IMR-90 (cell line): ENCODE results near the gene TMA7. TPM values are rescaled to one million over a fixed set of nuclear protein-coding genes. Genes with fewer than 3 reads are reported as not detected.

ENCODE experiments used
- ATAC-seq: fragments of 200-7000 bp; cut with Tn5 transposase; 2 replicates; pipeline ENCODE4 v1.9.1; 2020; ENCODE audit warnings: low read depth, mild to moderate bottlenecking, moderate library complexity
- BruUV-seq: library from RNA; stranded (reverse); fragments of 400-500 nt; replicated peaks from 2 replicates; lab custom pipeline; 2021; lab: Mats Ljungman, UMichigan
- CTCF ChIA-PET: fragments of 300-600 bp; formaldehyde crosslinking; extraction: SDS; loops from one replicate; lab custom pipeline; 2021; ENCODE audit warnings: antibody characterized with exemption; lab: Yijun Ruan, JAX
- POLR2A ChIA-PET: fragments of 300-600 bp; sonication (Branson Sonifier 250); formaldehyde crosslinking; loops from one replicate; lab custom pipeline; 2022; ENCODE audit warnings: antibody characterized with exemption; ENCODE audit not compliant: unreplicated experiment; lab: Charles Lee
- DNase-seq: peaks from one replicate; pipeline ENCODE4 v3.0.0; 2013
- H2AFZ ChIP-seq: replicated peaks from 2 replicates; pipeline ENCODE3; 2013; ENCODE audit warnings: low read length, mild to moderate bottlenecking; ENCODE audit not compliant: poor library complexity
- H2AK5ac ChIP-seq: 2 replicates; pipeline ENCODE4 v1.6.1; 2013; ENCODE audit warnings: low read depth, low read length, inconsistent platforms
- H2AK9ac ChIP-seq: replicated peaks from 2 replicates; pipeline ENCODE3; 2013; ENCODE audit warnings: mild to moderate bottlenecking, low read depth, low read length, moderate library complexity; ENCODE audit not compliant: poor library complexity
- H2BK120ac ChIP-seq: 2 replicates; pipeline ENCODE4 v1.6.1; 2013; ENCODE audit warnings: low read depth, low read length, inconsistent platforms
- H2BK15ac ChIP-seq: 3 replicates; pipeline ENCODE4 v1.6.1; 2013; ENCODE audit warnings: low read depth, low read length, inconsistent platforms
- H2BK20ac ChIP-seq: 2 replicates; pipeline ENCODE4 v1.6.1; 2013; ENCODE audit warnings: low read depth, mild to moderate bottlenecking, inconsistent platforms, low read length, moderate library complexity
- H2BK5ac ChIP-seq: 2 replicates; pipeline ENCODE4 v1.6.1; 2013; ENCODE audit warnings: mild to moderate bottlenecking, low read depth, low read length, inconsistent platforms; ENCODE audit not compliant: poor library complexity, severe bottlenecking
- H3K14ac ChIP-seq: replicated peaks from 2 replicates; pipeline ENCODE4 v1.6.1; 2013; ENCODE audit warnings: low read depth, low read length, inconsistent platforms
- H3K18ac ChIP-seq: 2 replicates; pipeline ENCODE4 v1.6.1; 2013; ENCODE audit warnings: low read depth, low read length, control low read depth
- H3K23ac ChIP-seq: 2 replicates; pipeline ENCODE4 v1.6.1; 2013; ENCODE audit warnings: low read depth, low read length, inconsistent platforms
- H3K27ac ChIP-seq: 2 replicates; pipeline ENCODE4 v1.5.1; 2013; ENCODE audit warnings: mild to moderate bottlenecking, control low read depth, low read length; ENCODE audit not compliant: insufficient read depth
- H3K27me3 ChIP-seq: 2 replicates; pipeline ENCODE4 v1.6.1; 2013; ENCODE audit warnings: low read length; ENCODE audit not compliant: control insufficient read depth, insufficient read depth
- H3K36me3 ChIP-seq: 2 replicates; pipeline ENCODE4 v1.6.1; 2013; ENCODE audit warnings: low read length, mixed read lengths; ENCODE audit not compliant: control insufficient read depth, insufficient read depth
- H3K4ac ChIP-seq: 2 replicates; pipeline ENCODE4 v1.6.1; 2013; ENCODE audit warnings: low read depth, low read length, inconsistent platforms
- H3K4me1 ChIP-seq: 2 replicates; pipeline ENCODE4 v1.6.1; 2013; ENCODE audit warnings: low read length, mixed read lengths; ENCODE audit not compliant: control insufficient read depth, insufficient read depth
- H3K4me2 ChIP-seq: 2 replicates; pipeline ENCODE4 v1.6.1; 2013; ENCODE audit warnings: low read depth, mild to moderate bottlenecking, control low read depth, low read length, moderate library complexity
- H3K4me3 ChIP-seq: 2 replicates; pipeline ENCODE4 v1.5.1; 2013; ENCODE audit warnings: low read depth, mild to moderate bottlenecking, control low read depth, low read length, moderate library complexity; ENCODE audit not compliant: insufficient read depth
- H3K56ac ChIP-seq: 2 replicates; pipeline ENCODE4 v1.6.1; 2013; ENCODE audit warnings: low read length, inconsistent platforms; ENCODE audit not compliant: insufficient read depth; ENCODE audit errors: extremely low read depth
- H3K79me1 ChIP-seq, 2 experiments: 2 replicates each; pipeline ENCODE4 v1.6.1; 2013; ENCODE audit warnings: low read length in 2 of 2, inconsistent platforms in 1 of 2, low read depth in 1 of 2
- H3K9ac ChIP-seq: 2 replicates; pipeline ENCODE4 v1.6.1; 2013; ENCODE audit warnings: low read depth, low read length, control low read depth
- H3K9me1 ChIP-seq: 2 replicates; pipeline ENCODE4 v1.6.1; 2013; ENCODE audit warnings: low read length, inconsistent platforms; ENCODE audit not compliant: insufficient read depth
- H3K9me3 ChIP-seq: 2 replicates; pipeline ENCODE4 v1.6.1; 2013; ENCODE audit warnings: low read length; ENCODE audit not compliant: control insufficient read depth, insufficient read depth
- H4K20me1 ChIP-seq: 2 replicates; pipeline ENCODE4 v1.6.1; 2013; ENCODE audit warnings: low read length, inconsistent platforms; ENCODE audit not compliant: insufficient read depth
- H4K5ac ChIP-seq: 2 replicates; pipeline ENCODE4 v1.6.1; 2013; ENCODE audit warnings: mild to moderate bottlenecking, low read depth, low read length, control low read depth
- H4K8ac ChIP-seq, 2 experiments: 2 replicates each; pipeline ENCODE4 v1.6.1; 2013; ENCODE audit warnings: low read depth in 2 of 2, low read length in 2 of 2, control low read depth in 1 of 2, inconsistent platforms in 1 of 2
- H4K91ac ChIP-seq: 2 replicates; pipeline ENCODE4 v1.6.1; 2013; ENCODE audit warnings: low read depth, low read length, inconsistent platforms; ENCODE audit not compliant: insufficient read depth
- CHD1 ChIP-seq: IDR thresholded peaks from 2 replicates; pipeline ENCODE4 v1.6.1; 2012; ENCODE audit warnings: low read depth, low read length, improper control_type of control experiment
- SMC3 ChIP-seq: fragments of 150-350 bp; IDR thresholded peaks from 2 replicates; pipeline ENCODE4 v1.6.1; 2016; ENCODE audit warnings: low read depth, mild to moderate bottlenecking, antibody characterized with exemption, low read length, moderate library complexity
- WGBS, 2 experiments: methylation state at CpG; one replicate each; pipeline versions ENCODE4 v1.1.5 to v1.1.7; 2013; ENCODE audit warnings: missing lambda C conversion rate in 2 of 2; ENCODE audit not compliant: insufficient read length in 1 of 2; ENCODE audit errors: extremely low coverage in 2 of 2; 5-methylcytosine and 5-hydroxymethylcytosine counted together
- dilution Hi-C: fragments of 300-500 bp; cut with HindIII; formaldehyde crosslinking; loops from one replicate; pipeline ENCODE4 v1.14.3; 2018; ENCODE audit warnings: low sequenced_read_pairs; ENCODE audit not compliant: unreplicated experiment
- in situ Hi-C: fragments of 300-500 bp; cut with MboI; formaldehyde crosslinking; loops from 3 replicates; pipeline ENCODE4 v1.14.3; 2019; ENCODE audit warnings: low sequenced_read_pairs, inconsistent platforms, mixed read lengths
- intact Hi-C: fragments of 100-400 bp; cut with micrococcal nuclease; formaldehyde crosslinking; loops from 2 replicates; pipeline ENCODE4 v1.10.0; 2022
- polyA plus RNA-seq, 3 experiments: library from polyadenylated mRNA; depleted of rRNA; stranded (reverse); fragments of >200 nt; gene quantifications; 2 replicates each; pipeline ENCODE4 v1.2.3, GENCODE V29; 2012; ENCODE audit warnings: low replicate concordance in 1 of 3
- total RNA-seq: library from RNA; depleted of rRNA; stranded (reverse); fragments of >200 nt; gene quantifications from 2 replicates; pipeline ENCODE4 v1.2.3, GENCODE V29; 2012

Gene TMA7
- total and polyA plus RNA-seq, 2 of the 4 experiments (the other 2 are of a cell fraction) = 81.9 to 240 TPM

DNA sequence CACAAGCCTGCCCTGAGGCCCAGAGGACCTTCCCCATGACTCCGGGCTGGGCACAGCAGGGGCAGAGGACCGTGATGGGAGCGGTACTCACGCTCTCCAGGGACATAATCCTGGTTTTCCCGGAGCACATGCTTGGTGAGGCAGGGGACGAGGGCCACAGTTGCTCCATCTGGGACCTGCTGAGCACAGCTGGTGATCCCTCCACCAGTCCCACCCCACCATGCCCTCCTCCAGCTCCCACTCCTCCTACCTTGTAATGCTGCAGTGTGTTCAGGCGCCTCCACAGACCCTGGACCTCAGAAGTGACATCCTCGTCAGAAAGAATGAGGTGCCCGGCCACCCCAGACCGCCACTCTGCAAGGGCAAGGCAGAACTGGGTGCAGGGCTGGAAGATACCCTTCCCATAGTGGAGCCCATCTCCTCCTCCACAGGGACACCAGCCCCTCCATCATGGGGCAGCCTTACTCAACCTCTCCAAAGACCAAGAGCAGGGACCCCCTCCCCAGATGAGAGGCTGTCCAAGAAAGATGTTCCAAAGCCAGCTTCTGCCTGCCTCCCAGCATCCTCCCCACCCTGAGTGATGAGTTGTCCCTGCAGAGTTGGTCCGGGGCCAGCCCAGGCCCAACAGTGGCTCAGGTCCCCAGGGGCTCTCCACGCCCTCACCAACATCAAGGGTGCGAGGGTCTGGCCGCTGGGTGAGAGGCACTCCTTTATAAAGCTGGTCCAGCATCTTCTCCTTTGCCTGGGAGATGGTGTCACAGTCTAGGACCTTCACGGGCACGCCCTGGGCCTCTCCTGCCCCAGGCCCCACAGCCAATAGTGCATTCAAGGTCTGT, 29.6 kb upstream of the TMA7 start:
- no peaks in the 10 kb centered on the region for H3K79me1 ChIP-seq
- no peak overlapping the region for H3K56ac ChIP-seq
- no TSS peak for BruUV-seq
- no peak overlapping the region for H2BK120ac ChIP-seq
- no peak overlapping the region for H2BK5ac ChIP-seq
- ATAC-seq = no peak
- H4K8ac ChIP-seq = no peak overlapping the region
- H2AK5ac ChIP-seq = no peak overlapping the region
- no peak overlapping the region for H4K5ac ChIP-seq
- DNase-seq = no peak
- POLR2A ChIA-PET = no interaction called here
- in situ Hi-C loops = no loop called here
- no peak overlapping the region for H2AK9ac ChIP-seq
- H3K4me2 ChIP-seq = no peak overlapping the region
- H3K14ac ChIP-seq = no peak overlapping the region
- no peak overlapping the region for H3K18ac ChIP-seq
- TF ChIP-seq SMC3 = no peak
- TF ChIP-seq CHD1 = no peak
- H2BK15ac ChIP-seq = no peak overlapping the region
- H3K9me1 ChIP-seq = no peaks in the 10 kb centered on the region
- H3K4me3 ChIP-seq = no peak overlapping the region
- no peak overlapping the region for H4K91ac ChIP-seq
- WGBS, 2 experiments = 98% methylated on average over 9 of the region's 16 CpGs; no CpG with 5 or more reads in 1 of the 2 experiments
- H2BK20ac ChIP-seq = no peak overlapping the region
- no peak overlapping the region for H3K23ac ChIP-seq
- CTCF ChIA-PET = no interaction called here
- intact Hi-C loops = no loop called here
- no peak overlapping the region for H3K27ac ChIP-seq
- H3K9ac ChIP-seq = no peak overlapping the region
- no peaks in the 10 kb centered on the region; the same call in 1 of the 2 replicates for H4K20me1 ChIP-seq
- peaks cover 81% of the 10 kb centered on the region for H3K36me3 ChIP-seq
- H3K4me1 ChIP-seq = no peaks in the 10 kb centered on the region
- dilution Hi-C loops = no loop called here
- H3K4ac ChIP-seq = no peak overlapping the region
- no peak overlapping the region for H2AFZ ChIP-seq
- H3K9me3 ChIP-seq = no peaks in the 10 kb centered on the region
- no peaks in the 10 kb centered on the region for H3K27me3 ChIP-seq
